KG1 (cell line): ENCODE results near the gene KCNC4.

Source experiments
- DNase-seq: peaks from one replicate; lab custom pipeline; 2025; lab: John Stamatoyannopoulos, UW

The KCNC4 gene

DNA sequence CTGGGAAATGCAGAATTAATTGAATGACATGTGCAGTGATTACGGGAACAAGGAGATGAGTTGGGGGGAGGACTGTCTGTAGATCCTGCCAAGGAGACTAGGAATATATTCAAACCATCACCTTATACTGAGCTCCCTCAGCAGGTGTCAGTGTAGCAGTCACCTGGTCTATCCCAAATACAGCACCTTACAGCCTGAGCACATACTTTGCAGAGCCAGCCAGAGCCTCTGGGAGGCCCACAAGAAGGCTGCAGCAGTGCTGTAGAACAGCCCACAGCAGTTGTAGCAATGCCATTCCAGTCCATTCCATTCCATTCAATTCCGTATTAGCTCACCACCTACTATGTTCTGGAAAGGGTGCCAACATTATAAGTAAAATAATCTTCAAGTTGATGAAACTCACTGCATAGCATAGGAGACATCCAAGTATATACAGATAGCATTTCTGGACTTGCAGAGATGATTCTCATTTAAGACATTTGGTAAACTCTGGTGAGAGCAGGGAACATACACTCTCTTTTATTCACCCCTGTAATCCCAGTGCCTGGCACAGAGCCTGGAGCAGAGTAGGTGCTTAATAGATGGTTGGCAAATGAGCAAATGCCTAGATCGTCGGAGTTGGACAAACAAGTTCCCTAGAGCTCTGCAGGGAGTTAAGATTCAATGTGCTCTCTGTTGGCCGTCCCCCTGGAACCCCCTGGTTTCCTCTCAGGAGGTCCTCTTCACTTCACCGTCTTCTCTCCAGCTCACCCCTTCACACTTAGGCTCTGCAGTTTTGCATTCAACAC is 44.7 kb downstream of the KCNC4 start:
- DNase-seq = no peak

DNA sequence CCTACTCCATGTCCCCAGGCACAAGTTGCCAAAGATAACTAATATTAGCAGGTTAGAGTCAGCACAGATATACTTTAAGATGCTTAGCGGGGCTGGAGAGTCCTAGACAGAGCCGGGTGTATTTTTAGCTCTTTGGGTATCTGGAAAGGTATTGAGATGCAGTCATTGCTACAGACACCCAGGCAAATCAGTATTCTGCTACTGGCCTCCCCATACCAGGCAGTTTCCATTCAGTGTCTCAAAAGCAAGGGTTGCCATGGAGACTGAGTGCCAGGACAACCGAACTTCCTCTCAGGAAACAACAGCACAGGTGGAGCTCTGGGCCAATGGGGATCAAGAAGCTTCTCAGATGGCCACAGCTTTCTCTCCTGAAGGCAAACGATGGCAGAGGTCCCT is 45.3 kb downstream of the KCNC4 start:
- DNase-seq = no peak

DNA sequence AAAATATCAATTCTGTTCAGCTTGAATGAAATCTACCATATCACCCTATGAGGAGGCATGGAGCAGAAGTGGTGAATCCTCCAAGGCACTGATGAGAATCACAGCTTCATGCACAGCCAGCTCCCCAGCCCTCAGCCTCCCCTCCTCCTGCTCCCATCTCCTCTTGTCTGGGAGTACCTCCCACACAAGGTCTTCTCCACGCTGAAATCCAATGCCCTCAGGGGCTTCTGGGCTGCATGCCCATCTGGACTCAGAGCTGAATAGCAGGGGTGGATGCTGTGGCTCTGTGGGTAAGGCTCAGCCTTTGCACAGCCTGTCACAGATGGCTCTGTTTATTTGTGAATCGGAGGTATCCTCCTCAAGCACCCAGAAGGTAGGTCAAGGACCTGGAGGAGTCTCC is 48.6 kb downstream of the KCNC4 start:
- no peak for DNase-seq

- no peak for DNase-seq
Measured at GRCh38 chr1:110259770-110260169, 49.7 kb downstream of the KCNC4 start.
